ENCODE data around the gene TMEM53. TPM values are rescaled to one million over a fixed set of nuclear protein-coding genes. Genes with fewer than 3 reads are reported as not detected.

Gene TMEM53
- total RNA-seq, 4 donors from 2014 or later, result 3.9 to 10.4 (median 8.0) TPM

- intact Hi-C loops (cut with DNase I), result no loop called here
- H3K27ac ChIP-seq, result no peak overlapping the region
- H3K27me3 ChIP-seq, result no peaks in the 10 kb centered on the region
- TF ChIP-seq, protein P1, sequence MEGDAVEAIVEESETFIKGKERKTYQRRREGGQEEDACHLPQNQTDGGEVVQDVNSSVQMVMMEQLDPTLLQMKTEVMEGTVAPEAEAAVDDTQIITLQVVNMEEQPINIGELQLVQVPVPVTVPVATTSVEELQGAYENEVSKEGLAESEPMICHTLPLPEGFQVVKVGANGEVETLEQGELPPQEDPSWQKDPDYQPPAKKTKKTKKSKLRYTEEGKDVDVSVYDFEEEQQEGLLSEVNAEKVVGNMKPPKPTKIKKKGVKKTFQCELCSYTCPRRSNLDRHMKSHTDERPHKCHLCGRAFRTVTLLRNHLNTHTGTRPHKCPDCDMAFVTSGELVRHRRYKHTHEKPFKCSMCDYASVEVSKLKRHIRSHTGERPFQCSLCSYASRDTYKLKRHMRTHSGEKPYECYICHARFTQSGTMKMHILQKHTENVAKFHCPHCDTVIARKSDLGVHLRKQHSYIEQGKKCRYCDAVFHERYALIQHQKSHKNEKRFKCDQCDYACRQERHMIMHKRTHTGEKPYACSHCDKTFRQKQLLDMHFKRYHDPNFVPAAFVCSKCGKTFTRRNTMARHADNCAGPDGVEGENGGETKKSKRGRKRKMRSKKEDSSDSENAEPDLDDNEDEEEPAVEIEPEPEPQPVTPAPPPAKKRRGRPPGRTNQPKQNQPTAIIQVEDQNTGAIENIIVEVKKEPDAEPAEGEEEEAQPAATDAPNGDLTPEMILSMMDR (IDR thresholded peaks at IDR 0.05), result no peak
- TF ChIP-seq POLR2A (IDR thresholded peaks at IDR 0.05), result no peak
- no peak overlapping the region for H3K4me3 ChIP-seq (replicated peaks in 1 of 3)
- WGBS, 2 donors, result 78 to 89% methylated on average over 2 to 3 of the region's 3 CpGs
- DNase-seq, result no peak
- H3K9me3 ChIP-seq, result no peaks in the 10 kb centered on the region
- peaks cover 40 to 43% of the 10 kb centered on the region in 2 donors for H3K36me3 ChIP-seq
- H3K4me1 ChIP-seq, result peaks cover 10 to 16% of the 10 kb centered on the region in 2 donors
Observed at GRCh38 chr1:44634606-44635189, 39.6 kb downstream of the TMEM53 start.

DNA sequence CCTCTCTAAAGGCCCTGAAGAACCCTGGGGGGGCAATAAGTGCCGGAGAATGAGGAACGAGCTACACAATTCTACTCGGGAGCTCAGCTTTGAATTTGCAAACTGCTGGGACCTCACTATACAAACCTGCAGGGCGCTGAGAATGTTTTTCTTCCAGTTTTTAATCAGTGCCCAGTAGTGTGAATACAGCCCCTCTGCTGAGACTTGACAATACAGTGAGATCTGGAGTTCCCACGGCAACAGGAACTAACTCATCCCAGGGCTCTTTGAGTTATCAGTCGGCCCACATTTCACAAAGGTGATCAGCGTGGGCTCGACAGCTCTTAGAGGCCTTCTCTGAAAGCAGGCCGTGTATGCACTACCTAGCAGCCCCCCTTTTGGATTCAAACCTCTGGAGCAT is 41.7 kb downstream of the TMEM53 start:
- peak overlapping the region in 2 of 3 donors; percentile 81 to 90 for H3K27ac ChIP-seq
- peaks cover 10 to 16% of the 10 kb centered on the region in 2 donors for H3K4me1 ChIP-seq
- peak overlapping the region in 2 of 3 donors; percentile 22 to 55 for H3K4me3 ChIP-seq (replicated peaks in 1 of 3)
- no peaks in the 10 kb centered on the region for H3K9me3 ChIP-seq
- no peak for DNase-seq
- H3K36me3 ChIP-seq, result peaks cover 25 to 26% of the 10 kb centered on the region in 2 donors
- WGBS, 2 donors, result 13 to 19% methylated on average over 7 to 9 of the region's 9 CpGs
- TF ChIP-seq, protein P1 (IDR thresholded peaks at IDR 0.05), result no peak
- TF ChIP-seq POLR2A (IDR thresholded peaks at IDR 0.05), result no peak
- H3K27me3 ChIP-seq, result no peaks in the 10 kb centered on the region
- intact Hi-C loops (cut with DNase I), result no loop called here

DNA sequence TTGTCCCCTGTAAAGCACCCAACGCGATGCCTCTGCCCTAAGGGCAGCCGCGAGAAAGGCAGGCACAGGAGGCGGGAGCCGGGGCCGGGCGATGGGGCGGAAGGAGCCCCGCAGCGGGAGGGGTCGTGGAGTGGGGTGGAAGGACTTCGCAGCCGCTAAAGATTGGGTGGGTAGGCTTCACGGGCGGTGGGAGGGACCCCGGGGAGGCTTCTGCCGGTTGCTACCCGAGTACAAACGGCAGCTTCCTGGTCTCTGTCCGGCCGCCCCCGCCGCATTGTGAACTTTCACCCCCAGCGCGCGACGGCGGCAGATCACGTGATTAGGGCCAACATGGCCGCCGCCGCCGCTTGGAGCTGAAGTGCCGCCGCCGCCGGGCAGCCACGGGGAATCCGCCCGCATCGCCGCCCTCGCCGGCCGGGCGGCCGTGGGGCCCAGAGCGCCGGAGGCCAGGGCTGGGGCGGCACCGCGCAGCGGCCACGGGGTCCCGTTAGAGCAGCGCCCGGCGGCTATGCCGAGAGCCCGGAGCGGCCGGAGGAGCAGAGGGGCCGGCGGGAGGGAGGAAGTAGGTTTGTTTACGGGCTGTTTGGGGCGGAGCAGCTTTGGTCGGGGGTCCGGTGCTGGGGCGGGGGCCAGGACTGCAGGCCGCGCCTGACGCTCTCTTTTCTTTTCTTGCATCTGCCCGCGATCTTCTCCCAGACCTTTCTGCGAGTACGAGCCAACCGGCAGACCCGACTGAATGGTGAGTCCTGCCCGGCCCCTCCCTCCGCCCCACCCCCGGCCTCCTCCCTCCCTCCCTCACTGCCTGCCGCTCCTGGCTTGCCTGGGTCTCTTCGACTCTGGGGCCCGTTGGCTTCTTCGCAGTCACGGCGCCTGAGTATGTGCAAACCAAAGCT is 42.4 kb downstream of the TMEM53 start:
- intact Hi-C loops (cut with DNase I), result no loop called here
- Histone ChIP-seq H3K4me1 (peaks cover 10 to 16% of the 10 kb centered on the region in 2 donors), H3K4me3 (replicated peaks in 1 of 3) (peak overlapping the region; percentile 55 to 89 (median 80)), H3K27ac (peak overlapping the region; percentile 81 to 90 (median 86)), H3K36me3 (peaks cover 18 to 19% of the 10 kb centered on the region in 2 donors), H3K27me3 (no peaks in the 10 kb centered on the region), H3K9me3 (no peaks in the 10 kb centered on the region)
- peak; percentile 58 to 86 for TF ChIP-seq POLR2A (IDR thresholded peaks at IDR 0.05)
- TF ChIP-seq, protein P1 (IDR thresholded peaks at IDR 0.05), result peak in 1 of 6 experiments; percentile 19
- WGBS, 2 donors, result 0 to 3% methylated on average over 17 to 24 of the region's 88 CpGs
- DNase-seq, result peak; percentile 90 to 93

- H3K27me3 ChIP-seq, result no peaks in the 10 kb centered on the region
- H3K9me3 ChIP-seq, result no peaks in the 10 kb centered on the region
- no peak for DNase-seq
- intact Hi-C loops (cut with DNase I), result no loop called here
- H3K36me3 ChIP-seq, result peaks cover 12 to 13% of the 10 kb centered on the region in 2 donors
- peak overlapping the region; percentile 81 to 90 (median 86) for H3K27ac ChIP-seq
- 18 to 21% methylated on average over 8 of the region's 8 CpGs for WGBS, 2 donors
- peaks cover 10 to 16% of the 10 kb centered on the region in 2 donors for H3K4me1 ChIP-seq
- H3K4me3 ChIP-seq (replicated peaks in 1 of 3), result peak overlapping the region; percentile 55 to 89 (median 80)
- TF ChIP-seq POLR2A (IDR thresholded peaks at IDR 0.05), result no peak
- TF ChIP-seq, protein P1 (IDR thresholded peaks at IDR 0.05), result no peak
Observed at GRCh38 chr1:44631333-44631646, 43.0 kb downstream of the TMEM53 start.

GRCh38 chr1:44630116-44630515 is 44.2 kb downstream of the TMEM53 start:
- H3K36me3 ChIP-seq, result peaks cover 1 to 3% of the 10 kb centered on the region in 2 donors
- no peaks in the 10 kb centered on the region for H3K27me3 ChIP-seq
- no peak overlapping the region for H3K4me3 ChIP-seq (replicated peaks in 1 of 3)
- TF ChIP-seq, protein P1 (IDR thresholded peaks at IDR 0.05), result no peak
- no peak for TF ChIP-seq POLR2A (IDR thresholded peaks at IDR 0.05)
- no peaks in the 10 kb centered on the region for H3K9me3 ChIP-seq
- no peak overlapping the region for H3K27ac ChIP-seq
- 93 to 98% methylated on average over 2 of the region's 2 CpGs for WGBS, 2 donors
- intact Hi-C loops (cut with DNase I), result no loop called here
- peaks cover 10 to 16% of the 10 kb centered on the region in 2 donors for H3K4me1 ChIP-seq
- no peak for DNase-seq

Data from thyroid gland (tissue), 4 donors.